Muscle layer of colon (tissue), 2 donors: ENCODE measurements around the gene ATG9A.

ENCODE experiments used
- H3K27ac ChIP-seq: one replicate; pipeline ENCODE4 v1.7.0; 2013; ENCODE audit warnings: low read depth, mild to moderate bottlenecking, low read length, moderate library complexity
- H3K27me3 ChIP-seq, 2 donors: one replicate each; pipeline ENCODE4 v1.7.0; 2013; ENCODE audit warnings: low read length in 2 of 2, mild to moderate bottlenecking in 2 of 2; ENCODE audit not compliant: insufficient read depth in 2 of 2, control insufficient read depth in 1 of 2
- H3K36me3 ChIP-seq: one replicate; pipeline ENCODE4 v1.7.0; 2013; ENCODE audit warnings: mild to moderate bottlenecking, low read length; ENCODE audit not compliant: insufficient read depth
- H3K4me1 ChIP-seq: one replicate; pipeline ENCODE4 v1.7.0; 2013; ENCODE audit warnings: mild to moderate bottlenecking, low read length; ENCODE audit not compliant: insufficient read depth
- H3K4me3 ChIP-seq, 2 donors: one replicate each; pipeline ENCODE4 v1.7.0; 2013; ENCODE audit warnings: low read length in 2 of 2, low read depth in 1 of 2, mild to moderate bottlenecking in 1 of 2, moderate library complexity in 1 of 2
- H3K9ac ChIP-seq: one replicate; pipeline ENCODE4 v1.7.0; 2013; ENCODE audit warnings: low read length
- H3K9me3 ChIP-seq: one replicate; pipeline ENCODE4 v1.7.0; 2013; ENCODE audit warnings: mild to moderate bottlenecking, low read length
- donor health status: abdominal sarcoma.
- donor health status: Adenocarcinoma of cecum.

The ATG9A gene

DNA sequence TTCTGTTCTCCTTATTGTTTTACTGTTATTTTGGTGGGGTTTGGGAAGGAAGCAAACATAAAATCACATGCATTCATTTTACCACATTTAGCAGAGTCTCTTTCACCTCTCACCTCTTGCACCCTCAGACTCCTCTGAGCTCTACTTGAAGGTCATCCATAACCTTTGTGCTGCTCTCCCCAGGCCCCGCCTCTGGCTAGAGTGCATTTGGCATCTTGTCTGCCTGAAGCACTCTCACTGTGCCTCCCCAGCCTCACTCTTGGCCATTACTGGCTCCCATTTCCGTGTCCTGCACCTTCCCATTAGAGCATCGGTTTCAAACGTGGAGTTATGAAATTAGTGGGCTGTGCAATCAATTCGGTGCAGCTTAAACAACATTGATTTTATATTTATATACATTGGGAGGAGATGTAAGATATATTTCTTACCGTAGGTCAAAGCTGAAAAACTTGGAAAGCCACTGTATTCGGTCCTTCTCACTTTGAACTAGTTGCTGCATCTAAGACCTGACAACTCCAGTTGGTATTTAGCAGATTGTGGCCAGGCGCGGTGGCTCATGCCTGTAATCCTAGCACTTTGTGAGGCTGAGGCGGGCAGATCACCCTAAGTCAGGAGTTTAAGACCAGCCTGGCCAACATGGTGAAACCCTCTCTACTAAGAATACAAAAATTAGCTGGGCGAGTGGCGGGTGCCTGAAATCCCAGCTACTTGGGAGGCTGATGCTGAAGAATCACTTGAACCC lies 29.8 kb downstream of the ATG9A start:
- H3K4me3 ChIP-seq, result no peak overlapping the region
- H3K9ac ChIP-seq, result no peak overlapping the region
- no peaks in the 10 kb centered on the region for H3K36me3 ChIP-seq
- H3K9me3 ChIP-seq, result no peaks in the 10 kb centered on the region
- H3K4me1 ChIP-seq, result no peaks in the 10 kb centered on the region
- H3K27me3 ChIP-seq, result no peaks in the 10 kb centered on the region
- no peak overlapping the region for H3K27ac ChIP-seq

DNA sequence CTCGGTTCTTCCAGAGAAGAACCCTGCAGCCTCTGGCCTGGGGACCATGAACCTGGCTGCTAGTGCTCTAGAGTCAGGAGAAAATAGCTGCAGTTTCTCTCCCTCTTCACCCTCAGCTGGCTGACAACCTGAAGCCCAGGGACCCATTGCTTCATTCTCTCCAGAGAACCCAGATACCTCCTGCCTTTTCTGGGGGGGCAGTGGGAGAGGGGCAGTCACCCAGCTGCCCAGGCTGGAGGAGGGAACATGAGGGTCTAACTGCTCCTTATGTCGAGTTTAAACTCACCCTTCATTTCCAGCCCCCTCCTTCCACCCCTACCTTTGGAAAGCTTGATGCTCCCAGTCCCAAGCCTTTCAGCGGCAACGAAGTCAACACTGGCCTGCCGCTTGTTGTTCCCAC lies 30.5 kb downstream of the ATG9A start:
- H3K9me3 ChIP-seq, result no peaks in the 10 kb centered on the region
- H3K4me1 ChIP-seq, result no peaks in the 10 kb centered on the region
- no peak overlapping the region for H3K9ac ChIP-seq
- no peak overlapping the region for H3K4me3 ChIP-seq
- no peaks in the 10 kb centered on the region for H3K36me3 ChIP-seq
- no peaks in the 10 kb centered on the region for H3K27me3 ChIP-seq
- H3K27ac ChIP-seq, result no peak overlapping the region

DNA sequence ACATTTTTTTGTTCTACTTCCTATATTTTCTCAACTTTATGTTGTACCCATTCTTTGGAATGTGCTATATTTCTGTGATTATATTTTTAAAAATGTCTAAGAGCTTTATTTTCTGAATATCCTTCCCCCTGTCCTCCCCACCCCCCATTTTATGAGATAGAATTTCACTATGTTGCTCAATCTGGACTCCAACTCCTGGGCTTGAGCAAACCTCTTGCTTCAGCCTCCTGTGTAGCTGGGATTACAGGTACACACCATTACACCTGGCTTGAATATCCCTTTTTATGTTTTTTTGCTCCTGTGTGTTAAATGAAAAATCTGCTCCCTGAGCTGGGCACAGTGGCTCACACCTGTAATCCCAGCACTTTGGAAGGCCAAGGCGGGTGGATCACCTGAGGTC lies 32.0 kb downstream of the ATG9A start:
- Histone ChIP-seq H3K36me3 (no peaks in the 10 kb centered on the region), H3K4me3 (no peak overlapping the region), H3K9me3 (no peaks in the 10 kb centered on the region), H3K27ac (no peak overlapping the region), H3K27me3 (no peaks in the 10 kb centered on the region), H3K4me1 (no peaks in the 10 kb centered on the region), H3K9ac (no peak overlapping the region)

DNA sequence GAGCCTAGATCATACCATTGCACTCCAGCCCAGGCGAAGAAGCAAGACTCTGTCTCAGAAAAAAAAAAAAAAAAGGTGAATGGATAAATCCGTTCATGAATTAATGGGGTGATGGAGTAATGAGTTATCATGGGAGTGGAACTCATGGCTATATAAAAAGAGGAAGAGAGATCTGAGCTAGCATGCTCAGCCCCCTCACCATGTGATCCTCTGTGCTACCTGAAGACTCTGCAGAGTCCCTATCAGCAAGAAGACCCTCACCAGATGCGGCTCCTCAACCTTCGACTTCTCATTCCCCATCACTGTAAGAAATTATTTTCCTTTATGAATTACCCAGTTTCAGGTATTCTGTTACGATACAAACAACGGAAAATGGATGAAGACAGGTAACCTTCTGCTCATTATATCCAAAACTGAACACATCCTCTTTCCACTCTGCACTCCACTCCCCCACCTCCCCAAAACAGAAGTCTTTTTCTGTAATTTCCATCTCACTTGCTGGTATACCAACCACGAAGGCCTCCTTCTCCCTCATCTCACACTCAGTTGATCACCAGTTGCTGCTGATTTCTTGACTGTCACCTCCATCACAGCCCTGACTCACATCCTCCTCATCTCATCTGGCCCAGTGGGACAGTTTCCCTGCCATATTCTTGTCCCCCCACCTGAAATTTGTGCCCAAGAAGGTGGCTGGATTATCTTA lies 42.5 kb downstream of the ATG9A start:
- H3K9ac ChIP-seq, result no peak overlapping the region
- H3K27me3 ChIP-seq, result no peaks in the 10 kb centered on the region
- H3K4me3 ChIP-seq, result no peak overlapping the region
- H3K36me3 ChIP-seq, result peaks cover 31% of the 10 kb centered on the region
- H3K27ac ChIP-seq, result no peak overlapping the region
- no peaks in the 10 kb centered on the region for H3K4me1 ChIP-seq
- H3K9me3 ChIP-seq, result no peaks in the 10 kb centered on the region

DNA sequence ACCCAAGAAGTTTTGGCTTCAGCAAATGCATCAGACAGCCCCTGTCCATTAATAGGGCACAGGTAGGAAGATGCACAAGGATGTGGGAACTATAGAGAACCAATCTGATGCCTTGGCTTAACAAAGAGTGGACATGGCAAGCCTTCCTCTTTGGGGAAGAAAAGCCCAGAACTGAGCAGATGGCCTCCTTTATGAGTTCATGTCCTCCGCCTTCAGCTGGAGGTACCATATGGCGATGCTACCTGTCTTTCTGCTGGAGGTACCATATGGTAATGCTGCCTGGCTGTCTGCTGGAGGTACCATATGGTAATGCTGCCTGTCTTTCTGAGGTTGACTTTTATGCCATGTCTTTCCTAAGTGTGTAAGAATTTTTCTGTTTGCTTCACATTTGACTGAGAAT lies 45.3 kb downstream of the ATG9A start:
- Histone ChIP-seq H3K4me1 (peaks cover 15% of the 10 kb centered on the region), H3K4me3 (no peak overlapping the region), H3K27me3 (no peaks in the 10 kb centered on the region), H3K36me3 (peaks cover 56% of the 10 kb centered on the region), H3K9me3 (no peaks in the 10 kb centered on the region), H3K27ac (no peak overlapping the region), H3K9ac (no peak overlapping the region)

DNA sequence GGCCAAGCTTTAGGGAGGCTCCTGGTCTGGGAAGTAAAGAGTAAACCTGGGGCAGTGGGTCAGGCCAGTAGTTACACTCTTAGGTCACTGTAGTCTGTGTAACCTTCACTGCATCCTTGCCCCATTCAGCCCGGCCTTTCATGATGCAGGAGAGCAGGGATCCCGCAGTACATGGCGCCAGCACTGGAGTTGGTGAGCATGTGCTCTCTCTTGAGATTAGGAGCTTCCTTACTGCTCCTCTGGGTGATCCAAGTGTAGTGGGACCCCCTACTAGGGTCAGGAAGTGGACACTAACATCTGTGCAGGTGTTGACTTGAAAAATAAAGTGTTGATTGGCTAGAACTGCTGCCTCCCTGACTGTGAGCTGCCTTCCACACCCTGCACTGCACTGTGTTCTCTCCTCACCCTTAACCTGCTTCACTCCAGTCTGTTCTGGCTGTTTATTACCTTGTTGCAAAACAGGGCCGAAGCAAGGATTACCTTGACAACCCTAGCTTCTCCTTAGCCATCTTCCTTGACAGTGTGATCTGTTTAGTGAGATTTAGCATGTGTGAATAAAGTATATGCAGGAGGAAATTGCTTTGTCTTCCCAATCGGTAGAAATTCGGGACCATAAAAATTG lies 46.2 kb downstream of the ATG9A start:
- Histone ChIP-seq H3K4me3 (no peak overlapping the region), H3K4me1 (peaks cover 20% of the 10 kb centered on the region), H3K9me3 (no peaks in the 10 kb centered on the region), H3K36me3 (peaks cover 56% of the 10 kb centered on the region), H3K27ac (no peak overlapping the region), H3K27me3 (no peaks in the 10 kb centered on the region), H3K9ac (no peak overlapping the region)

DNA sequence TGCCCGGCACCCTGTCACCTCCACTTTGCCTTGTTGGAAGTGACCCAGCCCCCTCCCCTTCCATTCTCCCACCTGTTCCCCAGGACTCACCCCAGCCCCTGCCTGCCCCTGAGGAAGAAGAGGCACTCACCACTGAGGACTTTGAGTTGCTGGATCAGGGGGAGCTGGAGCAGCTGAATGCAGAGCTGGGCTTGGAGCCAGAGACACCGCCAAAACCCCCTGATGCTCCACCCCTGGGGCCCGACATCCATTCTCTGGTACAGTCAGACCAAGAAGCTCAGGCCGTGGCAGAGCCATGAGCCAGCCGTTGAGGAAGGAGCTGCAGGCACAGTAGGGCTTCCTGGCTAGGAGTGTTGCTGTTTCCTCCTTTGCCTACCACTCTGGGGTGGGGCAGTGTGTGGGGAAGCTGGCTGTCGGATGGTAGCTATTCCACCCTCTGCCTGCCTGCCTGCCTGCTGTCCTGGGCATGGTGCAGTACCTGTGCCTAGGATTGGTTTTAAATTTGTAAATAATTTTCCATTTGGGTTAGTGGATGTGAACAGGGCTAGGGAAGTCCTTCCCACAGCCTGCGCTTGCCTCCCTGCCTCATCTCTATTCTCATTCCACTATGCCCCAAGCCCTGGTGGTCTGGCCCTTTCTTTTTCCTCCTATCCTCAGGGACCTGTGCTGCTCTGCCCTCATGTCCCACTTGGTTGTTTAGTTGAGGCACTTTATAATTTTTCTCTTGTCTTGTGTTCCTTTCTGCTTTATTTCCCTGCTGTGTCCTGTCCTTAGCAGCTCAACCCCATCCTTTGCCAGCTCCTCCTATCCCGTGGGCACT lies 46.9 kb downstream of the ATG9A start:
- Histone ChIP-seq H3K9me3 (no peaks in the 10 kb centered on the region), H3K9ac (no peak overlapping the region), H3K4me3 (no peak overlapping the region), H3K27ac (no peak overlapping the region), H3K4me1 (peaks cover 20% of the 10 kb centered on the region), H3K36me3 (peaks cover 56% of the 10 kb centered on the region), H3K27me3 (no peaks in the 10 kb centered on the region)

DNA sequence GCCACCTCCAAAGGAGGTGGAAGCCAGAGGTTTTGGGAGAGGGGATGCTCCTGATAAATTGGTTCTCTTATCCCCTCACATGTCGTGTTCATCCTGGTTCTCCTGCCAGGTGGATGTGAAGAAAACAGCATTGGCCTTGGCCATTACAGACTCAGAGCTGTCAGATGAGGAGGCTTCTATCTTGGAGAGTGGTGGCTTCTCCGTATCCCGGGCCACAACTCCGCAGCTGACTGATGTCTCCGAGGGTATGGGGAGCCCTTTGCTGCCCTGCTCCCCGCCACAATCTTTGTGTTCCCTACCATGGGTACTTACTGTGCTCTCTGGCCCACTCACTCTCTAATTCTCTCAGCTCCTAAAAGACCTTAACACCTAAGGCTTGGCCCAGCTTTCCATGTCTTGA lies 47.9 kb downstream of the ATG9A start:
- Histone ChIP-seq H3K27ac (no peak overlapping the region), H3K4me1 (peaks cover 20% of the 10 kb centered on the region), H3K9ac (no peak overlapping the region), H3K36me3 (peaks cover 56% of the 10 kb centered on the region), H3K27me3 (no peaks in the 10 kb centered on the region), H3K9me3 (no peaks in the 10 kb centered on the region), H3K4me3 (no peak overlapping the region)

DNA sequence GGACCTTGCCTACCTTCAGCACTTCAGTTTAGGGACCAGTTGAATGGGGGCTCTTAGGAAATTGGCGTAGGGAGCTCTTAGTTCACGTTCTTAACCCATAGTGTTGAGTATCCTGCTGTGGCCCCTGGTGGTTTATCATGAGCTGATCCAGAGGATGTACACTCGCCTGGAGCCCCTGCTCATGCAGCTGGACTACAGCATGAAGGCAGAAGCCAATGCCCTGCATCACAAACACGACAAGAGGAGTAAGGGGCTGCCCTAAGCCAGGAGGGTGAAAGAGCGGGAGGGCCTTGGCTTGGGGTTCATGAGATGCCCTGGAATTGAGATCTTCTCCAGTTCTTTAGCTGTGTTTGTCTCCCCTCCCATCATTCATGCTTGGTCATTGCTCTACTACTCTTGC lies 48.5 kb downstream of the ATG9A start:
- Histone ChIP-seq H3K9me3 (no peaks in the 10 kb centered on the region), H3K27me3 (no peaks in the 10 kb centered on the region), H3K9ac (no peak overlapping the region), H3K36me3 (peaks cover 56% of the 10 kb centered on the region), H3K4me3 (no peak overlapping the region), H3K27ac (no peak overlapping the region), H3K4me1 (peaks cover 21% of the 10 kb centered on the region)

DNA sequence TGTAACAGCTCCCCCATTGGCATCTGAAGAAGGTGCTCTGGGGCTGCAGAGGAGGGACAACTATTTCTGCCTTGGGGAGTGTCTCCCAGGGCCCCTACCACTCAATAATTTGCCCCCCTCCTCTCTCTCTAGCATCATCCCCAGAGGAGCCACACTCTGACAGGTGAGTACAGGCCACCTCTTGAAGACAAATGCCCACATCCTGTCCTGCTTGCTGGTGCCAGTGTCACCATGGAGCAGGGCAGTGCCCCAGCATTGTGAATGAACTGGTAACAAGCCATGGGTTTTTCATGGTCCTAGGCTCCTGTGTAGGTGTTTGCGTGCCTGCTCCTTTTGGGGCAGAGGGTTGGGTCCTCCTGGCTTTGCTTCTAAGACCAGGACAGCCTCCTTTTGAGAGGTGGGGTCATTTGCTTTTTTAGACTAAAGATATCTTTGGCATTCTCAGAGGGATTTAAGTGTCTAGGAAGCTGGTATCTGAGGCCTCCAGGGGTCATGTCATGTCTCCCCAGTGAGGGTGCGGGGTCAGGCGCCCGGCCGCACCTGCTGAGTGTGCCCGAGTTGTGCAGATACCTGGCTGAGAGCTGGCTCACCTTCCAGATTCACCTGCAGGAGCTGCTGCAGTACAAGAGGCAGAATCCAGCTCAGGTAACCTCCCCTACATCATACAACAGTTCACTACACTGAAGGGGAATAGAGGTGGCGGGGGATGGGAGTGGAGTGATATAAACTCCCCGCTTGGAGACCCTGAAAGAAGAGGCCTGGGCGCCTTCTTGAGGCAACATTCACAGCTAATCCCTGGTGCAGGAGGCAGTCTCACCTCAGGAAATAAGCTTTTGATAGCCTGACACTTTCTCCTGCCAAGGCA lies 49.6 kb downstream of the ATG9A start:
- Histone ChIP-seq H3K27ac (no peak overlapping the region), H3K4me1 (peaks cover 28% of the 10 kb centered on the region), H3K4me3 (peak overlapping the region in 1 of 2 donors; percentile 70), H3K27me3 (no peaks in the 10 kb centered on the region), H3K9ac (peak overlapping the region; percentile 52), H3K36me3 (peaks cover 57% of the 10 kb centered on the region), H3K9me3 (no peaks in the 10 kb centered on the region)
